ENCODE data around the gene EOLA2.
A peak's percentile ranks its signal among the peaks of the same experiment; 100 is the strongest.
"Not testable (repeated sequence)": the region's sequence is repeated elsewhere in the genome, so short reads cannot be mapped to it uniquely, and the experiment has no call there.

Gene EOLA2

GRCh38 chrX:149938427-149938880 is at the start of gene EOLA2:
TSS of gene EOLA2 (minus strand) at chrX:149938491. CDS start at chrX:149933874, 4,617 bp downstream.
- Mint-ChIP-seq H3K4me1 (peaks cover 13% of the 10 kb centered on the region), H3K27me3 (no peaks in the 10 kb centered on the region), H3K9me3 (no peaks in the 10 kb centered on the region), H3K36me3 (peaks cover 10% of the 10 kb centered on the region), H3K4me3 (peak within 1 kb of the TSS; percentile 91), H3K27ac (peak within 1 kb of the TSS; percentile 88)
- peak; percentile 84 for ATAC-seq

DNA sequence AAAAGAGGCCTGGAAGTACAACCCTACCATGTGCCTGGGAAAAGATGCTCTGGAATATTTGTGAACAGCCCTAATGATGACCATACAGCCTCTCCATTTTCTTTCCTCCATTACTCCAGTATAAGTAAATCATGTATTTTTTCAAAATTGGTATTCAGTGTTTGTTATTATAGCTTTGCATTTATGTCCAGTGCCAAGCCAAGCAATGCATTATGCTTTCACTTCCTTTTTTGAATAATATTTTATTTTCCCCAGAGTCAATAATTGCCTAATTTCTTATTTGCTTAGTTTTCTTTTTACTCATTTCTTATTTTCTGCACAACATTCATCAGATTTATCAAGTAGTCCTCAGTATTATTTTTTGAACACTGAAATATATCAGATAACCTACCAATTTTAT is 49.3 kb upstream of the EOLA2 start:
- no peaks in the 10 kb centered on the region for H3K27me3 Mint-ChIP-seq
- H3K9me3 Mint-ChIP-seq: no peaks in the 10 kb centered on the region
- no peak overlapping the region for H3K4me3 Mint-ChIP-seq
- ATAC-seq: no peak
- no peak overlapping the region for H3K27ac Mint-ChIP-seq
- H3K36me3 Mint-ChIP-seq: peaks cover 6% of the 10 kb centered on the region
- peaks cover 18% of the 10 kb centered on the region for H3K4me1 Mint-ChIP-seq

GRCh38 chrX:149984411-149984810 is 46.1 kb upstream of the EOLA2 start:
- Mint-ChIP-seq H3K9me3 (no peaks in the 10 kb centered on the region), H3K4me3 (no peak overlapping the region), H3K36me3 (peaks cover 6% of the 10 kb centered on the region), H3K4me1 (peaks cover 18% of the 10 kb centered on the region), H3K27me3 (no peaks in the 10 kb centered on the region), H3K27ac (no peak overlapping the region)
- ATAC-seq: no peak

- no peak overlapping the region for H3K27ac Mint-ChIP-seq
- H3K4me3 Mint-ChIP-seq: no peak overlapping the region
- H3K9me3 Mint-ChIP-seq: no peaks in the 10 kb centered on the region
- no peaks in the 10 kb centered on the region for H3K27me3 Mint-ChIP-seq
- peaks cover 3% of the 10 kb centered on the region for H3K4me1 Mint-ChIP-seq
- ATAC-seq: no peak
- no peaks in the 10 kb centered on the region for H3K36me3 Mint-ChIP-seq
Observed at GRCh38 chrX:149982310-149982709, 44.0 kb upstream of the EOLA2 start.

GRCh38 chrX:149979126-149979644 is 40.9 kb upstream of the EOLA2 start:
- Mint-ChIP-seq H3K4me1 (no peaks in the 10 kb centered on the region), H3K27ac (no peak overlapping the region), H3K27me3 (no peaks in the 10 kb centered on the region), H3K36me3 (no peaks in the 10 kb centered on the region), H3K4me3 (no peak overlapping the region), H3K9me3 (no peaks in the 10 kb centered on the region)
- no peak for ATAC-seq

DNA sequence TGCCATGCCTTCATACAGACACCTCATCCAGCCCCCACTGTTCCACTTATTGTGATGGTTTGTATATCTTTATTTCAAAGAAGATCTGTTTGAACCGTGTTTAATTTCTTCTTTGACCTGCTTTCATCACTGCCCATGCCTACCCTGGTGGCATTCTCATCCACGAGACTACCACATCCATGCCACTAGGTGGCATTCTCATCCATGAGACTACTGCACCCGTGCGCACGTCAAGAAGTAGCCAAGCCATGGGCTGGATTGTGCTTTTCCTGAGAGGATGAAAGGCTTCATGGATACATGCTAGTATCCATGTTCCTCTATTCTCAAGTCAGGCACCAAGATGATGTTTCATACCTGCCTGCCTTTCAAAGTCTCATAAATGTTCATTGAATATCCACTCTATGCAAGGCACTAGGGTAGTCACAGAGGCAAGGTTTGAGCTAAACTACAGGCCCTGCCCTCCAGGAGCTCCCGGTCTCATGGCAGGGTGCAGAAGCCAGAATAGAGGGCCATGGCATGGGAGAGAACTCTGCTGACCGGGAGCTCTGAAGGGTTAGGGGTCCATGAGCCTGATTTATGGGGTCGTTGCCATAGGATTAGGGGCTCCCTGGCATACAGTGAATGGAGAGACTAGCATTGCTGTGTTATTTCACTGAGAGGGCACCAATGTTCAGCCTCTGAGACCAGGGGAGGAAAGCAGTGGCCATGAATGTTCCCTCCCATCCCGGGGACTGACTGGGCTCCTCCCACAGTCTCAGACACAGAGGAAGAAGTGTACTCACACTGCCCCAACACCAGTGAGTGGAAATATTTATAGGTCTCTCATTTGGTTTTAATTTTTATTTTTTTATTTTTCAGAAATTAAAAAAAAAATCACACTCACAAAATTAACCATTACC is 24.8 kb upstream of the EOLA2 start:
- Mint-ChIP-seq H3K4me1 (no peaks in the 10 kb centered on the region), H3K27ac (no peak overlapping the region), H3K36me3 (peaks cover 18% of the 10 kb centered on the region), H3K4me3 (no peak overlapping the region), H3K27me3 (no peaks in the 10 kb centered on the region), H3K9me3 (no peaks in the 10 kb centered on the region)
- no peak for ATAC-seq

GRCh38 chrX:149962010-149962409 is 23.7 kb upstream of the EOLA2 start:
- Mint-ChIP-seq H3K27me3 (no peaks in the 10 kb centered on the region), H3K9me3 (no peaks in the 10 kb centered on the region)

GRCh38 chrX:149961572-149961971 is 23.3 kb upstream of the EOLA2 start:
- no peaks in the 10 kb centered on the region for H3K4me1 Mint-ChIP-seq
- no peaks in the 10 kb centered on the region for H3K27me3 Mint-ChIP-seq
- peaks cover 15% of the 10 kb centered on the region for H3K36me3 Mint-ChIP-seq
- H3K9me3 Mint-ChIP-seq: no peaks in the 10 kb centered on the region
- no peak overlapping the region for H3K27ac Mint-ChIP-seq
- H3K4me3 Mint-ChIP-seq: no peak overlapping the region
- ATAC-seq: no peak

More at GRCh38 chrX:149962010-149962409, 23.7 kb upstream of the EOLA2 start:
- no peak overlapping the region for H3K27ac Mint-ChIP-seq
- H3K4me1 Mint-ChIP-seq: no peaks in the 10 kb centered on the region
- no peak overlapping the region for H3K4me3 Mint-ChIP-seq
- peaks cover 15% of the 10 kb centered on the region for H3K36me3 Mint-ChIP-seq
- ATAC-seq: no peak

DNA sequence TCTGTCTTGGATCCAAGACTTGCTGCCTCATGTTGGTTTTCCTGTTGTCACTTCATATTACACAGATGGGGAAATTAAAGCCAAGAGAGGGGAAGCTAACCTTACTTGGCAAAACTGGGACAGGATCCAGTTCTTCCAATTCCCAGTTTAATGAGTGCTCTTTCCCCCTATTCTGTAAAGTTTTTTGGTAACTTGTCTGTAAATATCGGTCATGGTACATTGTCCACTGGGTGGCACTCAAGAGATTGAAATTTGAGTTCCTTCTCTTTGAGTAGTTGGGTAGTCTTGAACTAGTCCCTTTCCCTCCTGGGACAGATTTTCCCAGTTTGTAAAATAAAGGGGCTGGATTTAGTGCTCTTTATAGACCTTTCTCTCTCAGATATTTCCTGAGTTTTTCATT is 12.4 kb upstream of the EOLA2 start:
- no peak overlapping the region for H3K4me3 Mint-ChIP-seq
- H3K4me1 Mint-ChIP-seq: no peaks in the 10 kb centered on the region
- no peaks in the 10 kb centered on the region for H3K9me3 Mint-ChIP-seq
- no peaks in the 10 kb centered on the region for H3K27me3 Mint-ChIP-seq
- no peaks in the 10 kb centered on the region for H3K36me3 Mint-ChIP-seq
- no peak for ATAC-seq
- no peak overlapping the region for H3K27ac Mint-ChIP-seq

DNA sequence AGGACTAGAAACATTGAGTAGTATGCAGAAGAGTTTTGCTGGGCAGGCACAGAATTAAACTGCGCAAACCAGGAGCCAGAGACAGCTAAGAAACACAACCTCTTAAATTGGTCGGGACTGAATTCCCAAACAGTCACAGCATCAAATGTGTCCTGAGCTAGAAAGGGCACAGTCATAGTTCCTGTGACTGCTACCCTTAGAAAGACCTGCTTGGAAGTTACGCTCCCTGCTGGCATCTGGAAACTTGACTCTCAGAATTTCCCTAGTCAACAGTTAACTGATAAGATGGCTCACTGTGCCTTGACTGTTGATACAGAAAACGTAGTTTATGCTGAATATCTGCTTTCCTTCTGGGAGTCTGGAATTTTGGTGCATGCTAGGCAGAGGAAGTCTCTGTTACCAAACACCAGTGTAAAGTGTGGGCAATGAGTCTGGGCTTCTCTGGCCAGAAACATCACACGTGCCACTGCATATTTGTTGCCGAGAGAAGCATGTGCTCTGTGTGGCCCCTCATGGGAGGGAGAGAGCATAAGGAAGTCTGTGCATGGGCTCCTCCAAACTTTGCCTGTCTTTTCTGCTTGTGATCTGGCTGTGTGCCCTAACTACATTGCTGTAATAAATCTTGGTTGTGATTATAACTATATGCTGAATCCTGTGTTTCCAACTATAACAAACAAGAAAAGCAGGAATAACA is 11.6 kb upstream of the EOLA2 start:
- H3K27me3 Mint-ChIP-seq: no peaks in the 10 kb centered on the region

DNA sequence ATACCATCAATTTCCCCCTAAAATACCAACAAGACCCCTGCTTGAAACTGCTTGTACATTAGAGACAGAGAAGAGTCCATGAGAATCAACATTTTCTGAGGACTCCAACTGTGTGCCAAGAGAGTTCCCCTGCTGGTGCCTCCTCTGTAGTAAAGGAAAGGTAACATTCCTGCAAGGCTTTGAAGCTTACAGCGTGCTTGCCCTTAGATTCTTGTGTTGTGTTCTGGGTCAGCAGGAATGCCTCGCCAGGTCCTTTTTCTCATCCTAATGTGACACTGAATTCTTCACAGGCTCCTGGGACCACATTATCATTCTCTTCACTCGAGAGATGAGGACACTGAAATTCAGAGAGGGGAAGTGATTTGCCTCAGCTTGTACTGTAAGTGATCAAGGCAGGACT is 9.7 kb upstream of the EOLA2 start:
- Mint-ChIP-seq H3K27ac (no peak overlapping the region), H3K9me3 (no peaks in the 10 kb centered on the region), H3K27me3 (no peaks in the 10 kb centered on the region), H3K4me1 (peaks cover 3% of the 10 kb centered on the region), H3K36me3 (peaks cover 13% of the 10 kb centered on the region), H3K4me3 (no peak overlapping the region)
- no peak for ATAC-seq

More for the DNA sequence above, 11.6 kb upstream of the EOLA2 start:
- Mint-ChIP-seq H3K9me3 (no peaks in the 10 kb centered on the region), H3K36me3 (peaks cover 4% of the 10 kb centered on the region), H3K4me3 (no peak overlapping the region), H3K27ac (no peak overlapping the region), H3K4me1 (no peaks in the 10 kb centered on the region)
- no peak for ATAC-seq

DNA sequence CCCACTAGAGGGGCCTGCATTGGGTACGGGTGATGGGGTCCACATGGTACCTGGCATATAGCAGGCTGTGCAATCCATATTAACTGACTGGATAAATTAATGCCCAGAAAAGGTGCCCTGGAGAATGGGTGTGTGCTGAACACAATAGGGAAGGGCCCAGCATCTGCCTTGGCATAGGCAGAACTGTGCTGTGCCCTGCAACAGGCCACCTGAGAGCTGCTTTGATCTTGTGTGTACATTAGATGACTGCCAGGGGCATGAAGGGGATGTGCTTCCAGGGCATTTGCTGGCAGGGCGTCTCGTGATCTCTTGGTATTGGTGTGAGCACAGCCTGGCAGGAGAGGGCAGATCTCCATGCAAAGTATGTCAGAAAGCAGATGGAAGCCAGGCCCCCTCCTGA is 8.6 kb upstream of the EOLA2 start:
- H3K9me3 Mint-ChIP-seq, H3K4me1 Mint-ChIP-seq, H3K4me3 Mint-ChIP-seq, H3K27me3 Mint-ChIP-seq, ATAC-seq, H3K27ac Mint-ChIP-seq: not testable (repeated sequence)
- peaks cover 13% of the 10 kb centered on the region for H3K36me3 Mint-ChIP-seq

GRCh38 chrX:149945820-149946219 is 7.5 kb upstream of the EOLA2 start:
- not testable (repeated sequence) for H3K27ac Mint-ChIP-seq, H3K9me3 Mint-ChIP-seq, H3K4me3 Mint-ChIP-seq, H3K27me3 Mint-ChIP-seq, ATAC-seq
- peaks cover 13% of the 10 kb centered on the region for H3K36me3 Mint-ChIP-seq
- H3K4me1 Mint-ChIP-seq: peaks cover 13% of the 10 kb centered on the region

- H3K4me3 Mint-ChIP-seq, H3K27me3 Mint-ChIP-seq, H3K9me3 Mint-ChIP-seq, ATAC-seq: not testable (repeated sequence)
- H3K4me1 Mint-ChIP-seq: peaks cover 13% of the 10 kb centered on the region
- H3K36me3 Mint-ChIP-seq: peaks cover 13% of the 10 kb centered on the region
- H3K27ac Mint-ChIP-seq: peak overlapping the region; percentile 46
Observed at GRCh38 chrX:149945087-149945670, 6.9 kb upstream of the EOLA2 start.

GRCh38 chrX:149940674-149941024 is 2.4 kb upstream of the EOLA2 start:
- not testable (repeated sequence) for ATAC-seq

More at GRCh38 chrX:149940674-149941024, 2.4 kb upstream of the EOLA2 start:
- peaks cover 14% of the 10 kb centered on the region for H3K36me3 Mint-ChIP-seq
- H3K27ac Mint-ChIP-seq: peak overlapping the region; percentile 88
- H3K9me3 Mint-ChIP-seq, H3K27me3 Mint-ChIP-seq: not testable (repeated sequence)
- peaks cover 13% of the 10 kb centered on the region for H3K4me1 Mint-ChIP-seq
- peak overlapping the region; percentile 95 for H3K4me3 Mint-ChIP-seq

Data from stimulated activated memory B cell treated with anti-CD40 and anti-IgM and Interleukin-4, amounts not matched to agents 10 μg/mL and 1 μg/mL and 100 μg/mL, for 72 hours (primary cell).